ENCODE data around the gene PBX1.
A peak's percentile ranks its signal among the peaks of the same experiment; 100 is the strongest.

The PBX1 gene

GRCh38 chr1:164735315-164736052 lies 176.5 kb downstream of the PBX1 start:
- DNase-seq = peak; percentile 82

GRCh38 chr1:164736137-164736536 lies 177.2 kb downstream of the PBX1 start:
- DNase-seq = no peak

DNA sequence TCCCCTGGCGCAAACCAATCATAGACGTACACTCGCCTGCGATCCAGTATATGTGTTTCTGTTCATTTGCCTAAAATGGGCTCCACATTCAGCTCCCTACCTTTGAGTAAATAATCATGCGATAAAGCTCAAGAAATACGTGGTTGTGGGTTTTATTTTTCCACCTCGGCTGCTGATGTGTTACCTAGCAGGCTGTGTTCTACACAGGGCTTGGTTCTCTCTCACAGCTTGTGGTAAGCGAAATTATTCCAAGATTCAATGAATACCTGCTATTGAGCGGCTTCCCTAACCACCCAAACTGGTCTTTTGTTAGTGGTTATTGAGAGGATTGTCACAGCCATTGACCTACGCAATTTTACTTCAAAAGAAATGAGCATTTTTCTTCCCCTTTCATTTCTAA lies 180.2 kb downstream of the PBX1 start:
- no peak for DNase-seq

DNA sequence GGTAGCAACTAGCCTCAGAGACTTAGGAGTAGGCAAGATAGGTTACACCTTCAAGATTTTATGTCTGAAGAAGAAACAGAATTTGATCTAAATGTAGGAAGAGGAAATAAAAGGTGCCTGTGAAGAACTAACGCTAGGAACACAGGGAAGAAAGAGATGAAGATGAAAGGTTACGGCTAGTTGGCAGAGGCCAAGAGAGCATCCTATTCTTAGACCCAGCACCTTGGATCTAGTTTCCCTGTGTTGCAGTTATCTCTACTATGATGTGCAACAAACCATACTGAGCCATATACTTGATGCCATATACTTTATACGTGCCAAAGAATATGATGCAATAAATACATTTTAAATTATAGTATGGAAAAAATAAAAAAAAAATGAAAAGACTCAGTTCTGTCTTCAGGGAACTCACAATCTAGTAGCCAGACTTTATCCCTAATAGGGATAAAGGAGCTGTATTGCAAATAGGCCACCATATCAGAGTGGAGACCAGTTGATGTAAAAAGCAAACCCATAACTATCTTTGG lies 181.1 kb downstream of the PBX1 start:
- DNase-seq = no peak

DNA sequence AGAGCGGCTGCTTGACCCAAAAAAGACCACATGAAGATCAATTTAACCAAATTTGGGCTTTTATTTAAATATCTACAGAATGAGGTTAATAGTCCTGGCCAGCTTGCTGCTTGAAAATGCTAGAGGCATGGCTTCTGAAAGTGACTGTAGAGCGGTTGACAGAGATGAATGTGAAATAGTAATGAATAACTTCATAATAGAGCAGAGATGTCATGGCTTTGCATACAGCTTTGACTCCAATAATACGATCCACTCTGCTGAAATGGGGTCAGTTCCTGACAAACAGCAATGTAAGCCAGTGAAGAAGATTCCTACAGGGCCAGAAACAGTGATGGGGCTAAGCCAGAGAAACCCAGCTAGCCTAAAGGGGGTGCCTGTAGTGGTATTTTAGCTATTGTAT lies 183.8 kb downstream of the PBX1 start:
- no peak for DNase-seq

DNA sequence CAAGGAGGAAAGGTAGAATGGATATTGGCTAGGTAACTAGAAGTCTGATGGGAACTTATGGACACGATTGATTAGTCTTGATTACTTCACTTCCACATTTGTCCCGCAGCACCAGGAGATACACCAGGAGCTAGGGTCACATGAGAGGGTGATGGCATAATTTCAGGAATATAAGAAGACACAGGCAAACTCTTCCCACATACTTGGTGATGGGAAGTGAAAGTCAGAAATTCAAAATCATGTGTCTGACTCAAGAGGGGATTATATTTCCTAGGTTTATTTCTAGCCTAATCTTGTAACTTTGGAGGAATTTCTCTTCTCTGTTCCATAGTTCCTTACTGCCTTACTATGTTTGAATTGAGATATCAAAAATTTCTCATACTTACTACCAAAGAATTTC lies 185.0 kb downstream of the PBX1 start:
- no peak for DNase-seq

DNA sequence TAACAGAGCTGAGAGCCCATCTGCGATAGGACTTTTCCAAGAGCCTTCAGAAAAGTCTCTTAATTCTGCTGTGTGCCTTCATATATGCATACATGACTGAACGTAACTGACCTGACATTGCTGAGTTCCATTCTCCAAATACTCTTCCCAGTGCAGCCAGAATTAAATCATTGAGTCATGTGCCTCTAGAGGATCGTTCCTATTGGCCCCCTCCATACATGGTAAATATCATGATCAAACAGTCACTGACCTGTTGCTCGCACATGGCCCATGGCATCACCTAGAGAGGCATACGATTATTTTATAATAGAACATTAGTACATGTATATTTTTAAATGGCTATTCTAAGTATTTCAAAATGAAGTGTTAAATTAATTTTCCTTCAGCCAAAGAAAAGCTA lies 186.8 kb downstream of the PBX1 start:
- DNase-seq = no peak

DNA sequence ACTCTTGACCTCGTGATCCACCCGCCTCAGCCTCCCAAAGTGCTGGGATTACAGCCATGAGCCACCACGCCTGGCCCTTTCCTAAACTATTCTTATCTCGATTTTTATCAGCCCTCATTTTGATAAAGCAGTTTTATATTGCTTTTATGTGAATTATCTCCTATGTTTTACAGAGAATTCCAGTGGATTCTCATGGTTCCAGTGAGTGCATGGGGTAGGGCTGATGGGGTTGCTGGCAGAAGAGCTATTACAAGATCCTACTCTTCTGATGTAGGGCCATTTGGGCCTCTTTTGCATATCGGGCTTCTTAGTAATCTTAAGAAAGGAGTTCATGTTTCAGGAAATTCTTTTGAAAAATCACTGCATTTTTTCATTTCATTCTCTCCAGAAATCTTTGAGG lies 187.6 kb downstream of the PBX1 start:
- DNase-seq = no peak

GRCh38 chr1:164748253-164748899 lies 189.4 kb downstream of the PBX1 start:
- DNase-seq = peak; percentile 17

DNA sequence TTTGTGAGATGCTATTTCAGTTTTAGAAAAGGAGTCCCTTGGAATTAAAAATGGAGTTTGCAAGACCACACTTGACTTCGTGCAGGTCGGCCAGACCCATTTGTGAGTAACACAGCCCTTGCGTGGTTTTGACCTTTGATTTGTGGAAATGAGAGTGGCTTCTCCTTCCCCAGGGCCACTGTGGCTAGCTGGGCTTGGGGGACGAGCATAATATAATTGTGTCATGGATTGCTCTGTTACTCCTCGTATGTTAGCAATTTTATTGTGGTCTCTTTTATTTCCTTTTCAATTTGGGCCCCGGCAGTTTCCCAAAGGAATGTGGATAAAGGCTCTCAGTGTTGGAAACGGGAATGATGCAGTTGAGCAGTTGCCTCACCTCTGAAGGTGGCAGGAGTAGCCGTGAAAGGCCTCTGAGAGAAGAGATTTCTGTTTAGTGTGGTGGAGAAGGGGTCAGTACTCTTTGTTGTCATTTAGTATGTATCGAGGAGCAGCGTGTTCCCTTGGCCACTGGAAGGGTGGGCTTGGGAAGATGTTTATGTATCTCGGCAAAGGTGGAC lies 194.6 kb downstream of the PBX1 start:
- DNase-seq = no peak

- DNase-seq = no peak
Observed at GRCh38 chr1:164754088-164754600, 195.2 kb downstream of the PBX1 start.

DNA sequence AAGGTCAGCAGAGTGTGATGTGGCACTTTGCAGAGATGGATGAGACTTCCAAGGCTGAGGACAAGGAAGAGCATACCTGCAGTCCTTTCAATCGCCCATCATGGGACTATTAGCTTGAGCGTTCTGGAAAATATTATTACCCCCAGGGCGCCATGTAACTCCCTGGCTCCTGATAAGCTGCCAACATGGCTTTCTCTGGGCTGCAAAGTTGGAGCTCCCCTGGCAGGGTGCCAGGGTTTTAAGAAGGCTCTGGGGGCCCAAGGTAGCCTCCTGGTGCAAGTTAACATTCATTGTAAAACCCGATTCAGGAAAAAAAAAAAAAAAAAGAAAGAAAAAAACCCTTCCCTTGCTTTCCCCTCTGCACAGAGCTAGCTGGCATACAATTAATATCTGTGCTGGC lies 196.7 kb downstream of the PBX1 start:
- DNase-seq = peak; percentile 54

DNA sequence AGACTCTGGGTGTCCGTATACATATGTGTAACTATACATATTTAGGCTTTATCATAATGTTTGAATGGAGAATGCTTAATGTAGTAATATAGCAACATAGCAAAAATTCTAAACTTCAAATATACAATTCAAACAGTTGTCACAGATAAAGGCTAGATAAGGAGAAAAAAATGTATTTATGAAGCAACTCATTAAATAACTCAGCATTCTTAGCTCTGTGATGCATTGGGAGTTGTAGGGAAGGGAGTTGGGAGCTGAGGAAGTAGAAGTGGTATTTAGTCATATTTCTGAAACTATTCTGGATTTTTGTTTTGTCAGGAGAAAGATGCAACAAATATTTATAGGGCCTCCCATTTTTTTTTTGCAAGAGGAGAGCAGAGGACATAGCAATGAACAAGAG lies 197.8 kb downstream of the PBX1 start:
- no peak for DNase-seq

- no peak for DNase-seq
Observed at GRCh38 chr1:164757625-164758024, 198.6 kb downstream of the PBX1 start.

DNA sequence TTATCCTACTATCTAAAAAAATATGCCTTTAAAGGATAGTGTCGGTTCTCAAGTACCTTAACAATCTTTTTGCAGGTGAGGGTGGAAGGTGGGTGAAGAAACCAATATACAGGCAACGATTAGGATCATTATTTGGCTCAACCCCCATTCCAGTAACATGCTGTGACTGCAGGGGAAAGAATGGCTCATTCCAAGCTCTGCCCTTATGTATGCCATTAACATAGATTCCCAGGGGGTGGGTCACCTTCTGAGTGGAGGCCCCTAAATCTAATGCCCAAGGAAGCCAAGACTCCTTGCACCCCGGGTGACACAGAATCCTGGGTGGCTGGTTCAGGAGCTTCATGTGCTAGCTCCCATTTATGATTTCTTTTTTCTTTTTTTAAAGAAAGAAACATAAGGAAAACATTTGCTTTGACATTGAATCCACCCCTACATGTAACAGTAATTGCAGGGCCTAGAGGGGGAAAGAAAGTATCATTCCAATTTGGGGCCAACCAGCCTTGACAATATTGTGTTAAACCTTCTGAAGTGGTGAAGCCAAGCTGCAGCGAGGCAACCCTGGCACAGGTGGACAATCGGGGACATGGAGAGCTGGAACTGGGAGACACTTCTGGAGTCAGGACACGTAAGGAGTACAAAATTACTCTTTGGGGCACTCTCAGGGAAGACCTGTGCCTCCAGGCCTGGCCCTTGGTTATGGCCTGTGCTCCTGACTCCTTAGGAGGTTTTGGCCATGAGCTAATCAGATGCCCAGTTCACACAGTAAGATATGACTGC lies 200.3 kb downstream of the PBX1 start:
- DNase-seq = no peak

DNA sequence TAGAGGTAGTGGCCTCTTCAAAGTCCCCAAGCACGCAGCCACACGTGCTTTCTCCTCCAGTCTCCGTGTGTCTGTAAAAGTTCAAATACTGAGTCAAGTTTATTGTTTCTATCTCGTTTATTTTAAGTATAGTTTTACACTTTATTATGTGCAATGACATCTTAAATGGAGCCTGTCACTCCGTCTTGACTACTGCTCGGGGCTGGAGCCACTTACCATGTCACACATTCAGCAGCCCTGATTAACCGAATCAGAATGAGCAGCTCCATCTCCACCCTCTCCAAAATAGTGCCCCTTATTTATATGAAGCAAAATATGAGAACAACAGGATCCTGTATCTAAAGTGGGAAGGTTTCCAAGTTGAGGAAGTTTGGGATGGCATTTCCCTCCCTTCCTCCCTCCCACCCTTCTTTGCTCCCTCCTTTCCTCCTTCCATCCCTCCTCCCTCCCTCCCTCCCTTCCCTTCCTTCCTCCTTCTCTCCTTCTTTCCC lies 201.0 kb downstream of the PBX1 start:
- DNase-seq = no peak

- DNase-seq = no peak
Observed at GRCh38 chr1:164760569-164760968, 201.6 kb downstream of the PBX1 start.

DNA sequence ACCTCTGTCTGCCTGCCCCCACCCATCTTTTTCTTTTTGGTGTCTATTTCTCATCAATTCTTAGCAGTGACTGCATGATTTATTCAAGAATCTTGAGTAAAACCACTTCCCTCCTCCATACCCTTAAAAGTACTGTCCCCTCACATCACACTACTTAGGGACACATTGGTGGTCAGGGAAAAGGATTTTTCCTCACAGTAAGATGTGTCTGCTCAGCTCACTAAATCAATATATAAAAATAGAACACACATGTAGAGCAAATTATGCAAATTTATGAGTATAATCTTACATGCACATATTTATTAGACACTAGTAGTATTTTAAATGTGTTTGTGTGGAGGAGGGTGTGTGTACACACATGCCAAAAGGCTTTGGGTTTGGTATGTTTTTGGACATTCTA lies 202.0 kb downstream of the PBX1 start:
- no peak for DNase-seq

- no peak for DNase-seq
Observed at GRCh38 chr1:164763098-164763497, 204.1 kb downstream of the PBX1 start.

GRCh38 chr1:164764333-164764732 lies 205.3 kb downstream of the PBX1 start:
- no peak for DNase-seq

DNA sequence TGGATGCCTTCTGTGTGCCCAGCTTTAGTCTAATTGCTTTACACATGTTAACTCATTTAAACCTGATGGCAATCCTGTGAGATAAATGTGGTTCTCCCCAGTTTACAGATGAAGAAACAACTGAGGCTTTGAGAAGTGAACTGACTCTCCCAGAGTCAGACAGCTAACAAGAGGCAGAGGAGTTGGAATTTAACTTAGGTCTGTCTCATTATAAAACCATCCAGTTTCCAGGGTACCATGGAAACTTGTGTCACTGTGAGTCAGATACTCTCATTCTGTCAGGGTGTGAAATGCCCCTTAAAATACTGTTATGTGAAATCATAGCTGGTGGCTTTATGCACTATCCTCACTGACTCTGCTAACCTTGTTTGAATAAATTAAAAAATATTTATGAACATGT lies 206.6 kb downstream of the PBX1 start:
- DNase-seq = no peak

DNA sequence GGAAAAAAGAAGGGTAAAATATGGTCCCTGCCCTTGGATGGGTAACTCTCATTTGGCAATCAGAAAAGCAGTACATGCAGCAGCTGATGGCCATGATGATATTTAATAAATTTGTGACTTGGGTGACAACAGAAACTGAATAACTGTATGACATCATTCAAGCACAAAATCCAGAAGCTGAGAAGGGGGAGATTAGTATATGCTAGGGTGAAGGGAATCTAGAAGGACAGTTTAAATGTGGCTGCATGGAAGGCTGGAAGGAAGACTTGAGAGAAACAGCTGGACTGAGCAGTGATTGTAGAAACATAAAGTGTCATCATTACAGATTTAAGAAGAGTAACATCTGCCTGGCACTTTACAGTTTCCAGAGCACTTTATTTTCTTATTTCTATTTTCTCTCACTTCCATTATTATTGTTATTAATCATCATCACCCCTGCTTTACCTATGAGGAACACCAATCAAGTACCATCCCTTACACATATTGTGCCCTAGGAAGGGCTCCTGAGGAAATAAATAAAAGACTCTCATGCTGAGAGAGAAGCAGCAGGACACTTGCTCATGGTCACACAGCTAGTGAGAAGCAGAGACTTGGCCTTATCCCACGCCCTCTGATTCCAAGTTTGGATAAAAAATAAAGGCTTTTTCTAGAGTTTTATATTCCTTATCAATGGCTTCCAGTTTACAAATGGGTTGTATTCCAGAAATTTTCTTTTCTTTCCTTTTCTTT lies 207.2 kb downstream of the PBX1 start:
- no peak for DNase-seq
